Glomerular visceral epithelial cell (primary cell): ENCODE data around the gene SPOCK2.

Experiments
- DNase-seq: peaks from one replicate; pipeline ENCODE4 v3.0.0-alpha.2; 2016; ENCODE audit errors: extremely low spot score

Gene SPOCK2

DNA sequence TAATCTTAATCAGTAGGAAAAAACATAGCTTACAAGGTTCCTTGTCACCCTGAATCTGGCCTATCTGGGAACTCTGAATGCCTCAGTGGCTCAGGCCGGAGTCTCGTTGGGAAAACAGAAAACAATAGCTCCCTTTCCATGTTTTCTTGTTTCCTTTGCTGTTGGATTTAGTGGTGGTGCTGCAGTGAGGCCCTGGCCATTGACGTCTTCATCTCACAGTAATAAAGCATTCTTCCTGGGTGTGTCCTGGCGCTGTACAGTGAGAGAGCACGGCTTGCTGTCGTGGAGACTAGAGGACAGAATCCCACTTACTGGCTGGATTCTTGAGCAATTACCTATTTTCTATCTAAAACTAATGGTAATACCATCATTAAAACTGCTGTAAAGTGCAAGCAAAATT lies 1.3 kb upstream of the SPOCK2 start:
- DNase-seq, result no peak

DNA sequence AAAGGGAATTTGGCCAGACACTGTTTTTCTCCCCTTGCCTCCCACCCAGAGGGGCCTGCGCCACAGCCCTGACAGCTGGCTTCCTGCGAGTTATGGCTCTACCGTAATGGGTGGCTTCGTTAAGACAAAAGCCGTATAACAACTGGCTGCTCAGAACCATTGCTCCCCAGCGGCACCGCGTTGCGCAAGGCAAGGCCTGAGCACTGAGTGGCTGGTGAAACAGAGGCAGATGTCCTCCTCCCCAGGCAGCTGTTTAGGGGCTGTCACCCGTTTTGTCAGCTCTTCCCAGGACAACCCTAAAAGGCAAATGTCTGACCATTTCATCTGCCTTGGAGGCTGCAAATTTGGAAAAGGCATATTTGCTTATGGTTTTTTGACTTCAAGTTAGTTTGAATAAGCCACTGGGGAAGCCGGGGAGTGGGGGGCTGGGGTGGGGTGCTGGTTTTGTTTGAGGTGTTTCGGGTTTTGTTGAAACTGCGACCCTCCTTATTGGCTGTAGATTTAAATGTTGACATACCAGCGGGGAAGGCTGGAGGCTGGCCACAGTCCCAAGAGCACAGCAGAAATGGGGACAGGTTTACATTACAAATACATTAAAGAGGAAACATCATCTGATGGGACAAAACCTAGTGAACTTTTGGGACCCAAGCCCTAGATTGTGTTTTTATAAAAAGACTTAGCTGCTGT lies 681 bp upstream of the SPOCK2 start:
- no peak for DNase-seq

DNA sequence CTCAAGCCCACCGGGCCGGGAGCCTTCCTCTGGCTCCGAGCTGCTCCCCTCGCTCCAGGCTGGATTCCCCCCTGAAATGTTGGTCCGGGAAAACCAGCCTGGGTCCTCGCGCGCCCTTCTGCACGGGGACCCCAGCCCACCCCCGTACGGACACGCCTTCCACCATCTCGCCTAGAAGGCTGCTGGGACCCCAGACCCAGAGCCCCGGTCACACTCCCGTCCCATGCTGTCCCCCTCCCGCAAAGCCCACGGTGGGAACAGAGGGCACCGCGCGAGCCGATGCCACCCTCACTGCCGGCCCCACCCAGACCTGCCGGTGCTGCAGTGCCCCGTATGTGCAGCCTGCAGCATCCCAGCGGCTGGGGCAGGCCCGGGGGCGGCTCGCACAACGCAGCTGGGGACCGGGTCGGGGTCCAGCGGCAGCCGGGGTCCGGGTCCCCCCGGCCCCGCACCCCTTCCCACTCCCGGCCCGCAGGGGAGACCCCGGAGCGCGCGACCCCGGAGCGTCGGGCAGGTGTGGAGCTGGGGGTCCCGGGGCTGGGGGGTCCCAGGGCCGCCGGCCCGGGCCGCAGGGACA lies 871 bp downstream of the SPOCK2 start:
- no peak for DNase-seq

DNA sequence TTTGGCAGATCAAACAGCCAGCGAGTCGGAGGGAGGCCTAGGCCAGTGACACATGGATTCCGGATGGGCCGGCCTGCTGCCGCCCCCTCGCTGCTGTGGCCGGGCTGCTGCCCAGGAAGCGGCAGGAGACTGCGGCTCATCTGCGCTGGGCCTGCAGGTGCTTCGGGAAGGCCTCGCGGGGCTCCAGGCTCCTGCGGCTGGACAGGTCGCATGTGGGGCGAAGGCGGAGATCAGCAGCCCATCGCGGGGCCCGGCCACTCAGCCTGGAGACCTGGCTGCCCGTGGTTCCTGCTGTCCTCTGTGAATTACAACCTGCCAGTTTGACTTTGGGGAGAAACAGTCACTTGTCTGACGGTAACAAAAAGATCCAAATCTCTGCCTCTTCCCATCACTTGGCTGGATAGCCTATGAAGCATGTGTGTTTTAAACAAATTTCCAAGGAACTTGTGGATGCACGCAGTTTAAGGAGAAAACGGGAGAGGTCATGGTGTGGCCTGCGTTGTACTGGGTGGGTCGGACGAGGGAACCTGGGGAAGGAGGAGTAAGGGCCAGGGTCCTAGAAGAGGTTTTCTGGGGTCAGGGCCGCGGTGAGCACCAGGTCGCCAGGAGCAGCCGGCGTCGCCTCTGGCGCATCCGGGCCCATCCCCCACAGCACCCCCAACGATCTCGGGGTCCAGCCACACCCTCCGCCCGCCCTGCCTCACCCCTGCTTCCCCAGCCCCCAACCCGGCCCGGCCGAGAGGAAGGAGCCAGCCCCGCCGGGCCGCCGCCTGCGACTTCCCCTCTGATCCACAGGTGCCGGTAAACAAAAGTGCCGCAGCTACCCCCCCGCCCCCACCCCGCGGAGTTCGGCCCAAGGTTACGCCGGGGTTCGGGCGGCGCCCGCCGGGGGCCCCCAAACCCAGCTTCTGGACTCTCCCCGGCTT lies 1.6 kb downstream of the SPOCK2 start:
- no peak for DNase-seq

DNA sequence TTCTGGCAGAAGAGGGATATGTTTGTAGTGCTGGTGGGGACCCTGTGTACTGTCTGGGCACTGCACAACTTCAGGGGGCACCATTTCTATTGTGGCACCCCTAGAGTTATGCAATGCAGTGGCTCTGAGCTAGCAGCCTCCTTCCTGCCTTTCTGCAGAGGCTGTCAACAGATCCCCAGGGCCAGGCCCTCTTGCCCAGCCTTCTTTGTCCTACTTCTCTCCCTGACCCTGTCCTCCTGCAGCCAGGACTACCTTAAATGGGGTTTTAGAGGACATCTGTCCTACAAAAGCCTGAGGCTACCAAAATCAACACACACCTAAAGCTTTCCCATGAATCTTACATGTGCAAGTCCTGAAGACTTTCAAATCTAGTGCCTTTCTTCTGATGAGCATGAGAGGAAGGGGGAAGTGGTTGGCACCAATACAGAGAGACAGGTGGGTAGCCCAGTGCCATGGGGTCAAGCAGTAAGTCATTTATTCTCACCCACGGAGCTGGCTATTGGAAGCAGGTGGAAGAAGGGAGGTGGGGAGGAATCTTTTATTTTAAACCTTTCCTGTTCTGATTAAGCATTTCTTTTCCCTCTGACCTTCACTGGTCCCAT lies 2.4 kb downstream of the SPOCK2 start:
- DNase-seq, result no peak

DNA sequence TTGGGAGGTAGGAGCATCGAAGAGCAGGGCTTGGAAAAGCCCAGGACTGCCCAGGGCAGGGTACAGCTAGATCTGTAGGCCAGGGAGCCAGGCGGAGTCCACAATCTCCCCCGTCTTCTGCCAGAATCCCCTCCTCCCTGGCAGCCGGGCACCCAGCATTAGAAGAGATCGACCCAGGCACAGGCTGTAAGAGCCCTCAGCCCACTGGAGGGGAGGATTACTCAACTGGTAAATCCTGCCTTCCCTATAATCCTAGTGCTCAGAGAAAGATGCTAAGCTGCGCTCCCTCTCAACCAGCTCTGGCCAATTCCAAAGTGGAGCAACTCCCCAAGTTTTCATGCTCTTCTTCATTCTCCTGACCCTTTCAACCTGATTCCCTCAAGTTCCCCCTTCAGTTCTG lies 3.2 kb downstream of the SPOCK2 start:
- no peak for DNase-seq

DNA sequence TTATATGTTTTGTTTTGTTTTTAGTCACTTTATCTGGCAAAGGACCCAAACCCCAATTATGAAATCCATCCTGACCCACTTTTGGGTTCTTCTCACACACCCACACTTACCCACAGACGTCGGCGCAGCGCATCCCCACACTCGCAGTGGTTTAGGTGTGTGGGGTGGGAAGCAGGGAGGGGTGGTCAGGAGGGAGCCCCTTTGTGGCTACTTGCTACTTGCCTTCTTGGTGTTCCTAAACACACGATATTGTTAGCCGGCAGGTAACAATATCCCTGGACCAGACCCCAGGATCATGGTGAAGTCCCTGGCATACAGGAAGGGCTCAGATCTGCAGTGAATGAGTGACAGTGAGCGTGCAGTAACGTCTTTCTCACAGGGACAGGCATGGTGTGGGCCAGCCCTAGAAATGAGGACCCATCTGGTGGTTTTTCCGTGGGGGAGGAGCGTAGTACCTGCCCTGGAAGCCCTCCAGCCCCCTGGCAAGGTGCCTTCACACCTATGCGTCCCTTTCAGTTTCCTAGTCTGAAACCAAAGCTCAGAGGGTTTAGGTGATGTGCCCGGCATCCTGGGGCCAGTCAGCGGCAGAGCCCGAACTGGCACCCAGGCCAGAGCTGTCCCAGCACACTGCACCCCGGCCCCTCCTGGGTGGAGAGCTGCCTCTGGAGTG lies 4.4 kb downstream of the SPOCK2 start:
- DNase-seq, result no peak

DNA sequence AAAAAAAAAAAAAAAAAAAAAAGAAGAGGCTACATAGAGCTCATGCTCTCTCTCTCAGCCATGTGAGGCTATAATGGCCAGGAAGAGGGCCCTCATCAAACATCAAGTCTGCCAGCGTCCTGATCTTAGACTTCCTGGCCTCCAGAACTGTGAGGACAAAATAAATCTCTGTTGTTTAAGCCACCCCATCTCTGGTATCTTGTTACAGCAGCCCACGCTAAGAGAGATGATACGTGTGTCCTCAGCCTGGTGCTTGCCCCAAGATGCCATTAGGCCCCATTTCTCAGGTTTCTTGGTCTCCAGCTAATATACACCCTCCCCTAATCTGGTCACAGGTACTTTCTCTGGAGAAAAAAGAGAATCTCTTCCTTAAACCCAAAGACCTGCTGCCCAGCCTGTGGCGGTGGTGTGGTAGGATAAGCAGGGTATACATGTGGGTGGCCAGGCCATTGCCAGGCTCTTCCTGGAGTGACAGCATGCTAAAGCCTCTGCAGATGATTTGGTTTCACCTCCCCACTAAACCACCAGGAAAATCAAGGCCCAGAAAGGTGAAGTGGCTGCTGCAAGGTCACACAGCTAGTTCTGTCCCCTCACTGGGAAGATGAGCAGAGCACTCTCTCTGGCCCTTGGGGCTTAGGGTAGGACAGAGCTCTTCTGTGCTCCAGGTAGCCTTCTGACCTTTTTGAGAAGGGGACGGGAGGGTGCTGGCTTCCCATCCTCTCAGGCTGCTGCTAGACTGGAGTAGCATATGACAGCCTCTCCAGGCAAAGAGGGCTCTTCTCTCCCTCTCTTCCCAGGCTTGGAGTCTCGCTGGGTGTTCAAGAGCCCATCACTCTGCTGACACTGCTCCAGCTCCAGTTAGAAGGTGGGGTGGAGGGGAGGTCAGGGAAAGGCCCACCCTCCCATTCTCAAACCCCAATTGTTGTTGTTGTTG lies 5.2 kb downstream of the SPOCK2 start:
- no peak for DNase-seq

DNA sequence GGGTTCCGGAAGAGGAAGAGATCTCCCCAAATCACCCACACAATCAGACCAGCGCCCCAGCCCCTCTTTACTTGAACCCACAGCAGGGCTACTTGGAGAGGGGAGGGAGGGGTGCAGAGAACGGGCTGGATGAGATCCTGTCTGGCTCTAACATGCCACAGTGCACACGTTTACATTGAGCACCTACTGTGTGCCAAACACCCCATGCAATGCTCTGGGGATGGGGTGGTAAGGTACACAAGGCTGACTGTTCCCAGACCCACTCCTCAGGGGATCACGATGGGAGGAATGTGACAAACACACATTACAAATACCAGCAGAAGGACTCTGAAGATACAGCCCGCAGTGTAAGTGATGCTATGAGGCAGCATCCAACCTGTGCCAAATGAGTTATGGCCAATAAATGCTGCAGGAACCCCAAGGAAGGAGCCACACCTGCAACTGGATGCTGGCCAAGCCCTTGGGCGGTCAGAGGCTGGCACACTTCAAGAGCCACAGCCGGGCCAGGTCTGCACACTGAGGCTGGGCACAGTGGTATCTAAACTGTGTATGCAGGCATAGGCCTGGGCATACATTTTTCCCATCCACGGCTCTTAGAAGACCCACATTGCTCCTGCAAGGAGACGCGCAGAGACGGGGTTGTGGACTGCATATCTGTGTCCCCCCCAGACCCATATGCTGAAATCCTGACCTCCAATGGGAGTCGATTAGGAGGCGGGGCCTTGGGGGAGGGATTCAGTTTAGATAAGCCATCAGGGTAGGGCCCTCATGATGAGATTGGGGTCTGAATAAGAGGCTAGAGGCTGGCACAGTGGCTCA lies 6.4 kb downstream of the SPOCK2 start:
- no peak for DNase-seq

DNA sequence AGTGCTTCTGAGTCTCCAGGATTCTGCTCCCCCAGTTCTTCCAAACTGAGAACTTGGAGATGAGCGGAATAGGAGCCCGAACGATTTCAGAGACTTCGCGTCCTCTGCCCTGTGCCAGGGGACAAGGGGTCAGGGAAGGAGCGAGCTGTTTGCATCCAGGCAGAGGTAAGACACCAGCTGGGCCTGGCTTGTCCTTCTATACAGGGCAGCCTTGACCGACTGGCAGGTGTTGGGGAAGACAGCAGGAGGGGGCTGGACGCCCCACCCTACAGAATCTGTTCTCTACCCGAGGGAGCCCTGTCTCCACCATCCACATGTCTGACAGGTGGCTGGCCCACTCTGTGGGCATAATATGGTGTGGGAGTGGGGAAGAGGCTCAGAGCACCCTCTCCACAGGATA lies 7.1 kb downstream of the SPOCK2 start:
- DNase-seq, result no peak

DNA sequence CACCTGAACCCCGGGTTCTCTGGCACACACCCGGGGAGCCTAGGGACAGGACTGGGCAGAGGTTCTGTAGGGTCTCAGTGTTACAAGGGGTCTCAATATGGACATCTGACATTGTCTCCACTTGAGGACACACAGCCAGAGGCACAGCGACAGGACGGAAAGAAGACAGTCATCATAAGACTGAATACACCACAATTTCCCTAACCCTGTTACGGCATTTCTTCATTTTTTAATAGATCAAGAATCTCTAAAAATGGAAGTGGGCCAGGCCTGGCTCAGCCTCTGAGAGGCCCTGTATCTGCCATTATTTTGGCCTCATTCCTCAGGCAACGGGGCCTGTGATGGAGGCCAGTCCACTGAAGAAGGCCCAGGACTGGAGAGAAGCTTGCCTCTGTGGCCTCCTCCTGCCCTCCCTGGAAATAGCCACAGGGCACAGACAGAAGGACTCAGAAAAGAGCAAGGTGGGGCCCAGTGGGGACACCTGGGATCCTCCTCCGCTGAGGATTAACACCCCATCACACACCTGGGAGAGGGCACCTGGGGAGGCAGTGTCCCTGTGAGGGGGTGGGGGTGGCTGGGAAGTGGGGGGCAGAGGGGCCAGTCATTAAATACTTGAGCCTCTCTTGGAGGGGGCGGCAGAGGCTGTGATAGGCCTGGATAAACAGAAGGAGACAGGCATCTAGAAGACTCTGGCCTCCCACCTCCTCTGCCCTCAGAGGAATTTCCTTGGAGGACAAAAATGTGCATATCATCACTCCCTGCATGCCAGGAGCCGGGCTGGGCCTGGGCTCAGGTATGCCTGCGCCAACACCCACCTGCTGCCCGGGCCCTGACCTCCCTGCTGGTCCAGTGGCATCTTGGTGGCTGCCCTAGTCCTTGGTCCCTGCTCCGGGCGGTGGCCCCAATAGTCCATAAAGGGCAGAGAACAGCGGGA lies 8.0 kb downstream of the SPOCK2 start:
- no peak for DNase-seq

DNA sequence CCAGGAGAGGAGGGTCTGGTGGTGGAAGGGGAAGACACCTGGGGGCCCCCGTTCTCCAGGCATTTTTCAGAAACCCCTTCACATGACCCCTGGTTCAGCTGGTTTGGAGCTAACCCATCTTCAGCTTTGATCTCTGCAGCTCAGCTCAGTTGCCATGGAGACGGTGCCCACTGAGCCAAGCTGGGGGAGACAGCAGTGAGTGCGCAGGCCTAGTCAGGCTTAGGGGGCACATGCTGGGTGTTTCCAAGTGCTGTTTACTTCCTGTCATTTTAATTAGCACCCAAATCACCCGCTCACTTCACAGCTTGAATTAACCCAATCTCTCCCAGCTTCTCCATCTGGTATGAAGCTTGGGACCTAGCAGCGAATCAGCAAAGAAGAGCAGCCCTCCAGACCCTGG lies 9.0 kb downstream of the SPOCK2 start:
- no peak for DNase-seq

DNA sequence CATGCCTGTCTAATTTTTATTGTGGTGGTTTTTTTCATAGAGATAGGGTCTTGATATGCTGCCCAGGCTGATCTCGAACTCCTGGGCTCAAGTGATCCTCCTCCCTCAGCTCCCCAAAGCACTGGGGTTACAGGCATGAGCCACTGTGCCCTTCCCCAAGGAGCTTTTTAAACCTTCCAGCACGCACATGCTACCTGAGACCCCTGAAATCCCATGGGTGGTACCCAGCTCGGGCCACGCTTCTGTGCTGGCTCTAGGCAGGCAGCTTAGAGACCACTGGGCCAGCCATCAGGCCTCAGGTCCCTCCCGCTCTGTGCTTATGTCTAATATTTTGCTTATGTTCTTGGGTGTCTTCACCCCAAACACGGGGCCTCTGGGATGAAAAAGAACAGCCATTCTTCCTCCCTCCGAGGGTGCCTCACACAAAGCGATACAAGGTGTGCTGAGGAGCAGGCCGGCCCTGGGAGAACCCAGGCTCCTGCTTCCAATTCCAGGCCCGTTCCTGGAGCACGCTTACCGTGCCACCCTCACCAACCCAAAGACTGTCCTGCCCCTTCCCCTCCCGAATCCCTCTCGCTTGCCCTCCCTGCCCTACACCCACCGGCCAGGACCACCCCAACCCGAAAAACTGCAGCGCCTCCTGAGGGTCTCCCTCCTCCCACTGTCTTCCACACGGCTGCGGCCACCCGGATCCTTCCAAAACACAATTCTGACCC lies 10.9 kb downstream of the SPOCK2 start:
- no peak for DNase-seq

DNA sequence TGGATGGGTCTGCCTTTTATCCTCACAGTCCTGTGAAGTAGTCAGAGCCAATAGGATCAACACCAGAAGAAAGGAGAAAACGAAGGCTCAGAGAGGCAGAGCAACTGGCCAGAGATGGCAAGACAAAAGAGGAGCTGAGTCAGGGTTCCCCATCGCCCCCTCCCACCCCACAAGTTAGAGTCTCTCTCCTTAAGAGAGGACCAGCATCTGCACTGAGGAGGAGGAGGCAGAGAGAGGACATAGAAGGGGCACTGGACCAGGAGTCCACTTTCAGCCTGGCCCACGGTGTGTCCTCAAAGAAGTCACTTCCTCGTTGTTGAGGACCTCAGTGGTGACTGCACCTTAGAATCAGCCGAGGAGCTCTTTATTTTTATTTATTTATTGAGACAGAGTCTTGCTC lies 11.6 kb downstream of the SPOCK2 start:
- no peak for DNase-seq

DNA sequence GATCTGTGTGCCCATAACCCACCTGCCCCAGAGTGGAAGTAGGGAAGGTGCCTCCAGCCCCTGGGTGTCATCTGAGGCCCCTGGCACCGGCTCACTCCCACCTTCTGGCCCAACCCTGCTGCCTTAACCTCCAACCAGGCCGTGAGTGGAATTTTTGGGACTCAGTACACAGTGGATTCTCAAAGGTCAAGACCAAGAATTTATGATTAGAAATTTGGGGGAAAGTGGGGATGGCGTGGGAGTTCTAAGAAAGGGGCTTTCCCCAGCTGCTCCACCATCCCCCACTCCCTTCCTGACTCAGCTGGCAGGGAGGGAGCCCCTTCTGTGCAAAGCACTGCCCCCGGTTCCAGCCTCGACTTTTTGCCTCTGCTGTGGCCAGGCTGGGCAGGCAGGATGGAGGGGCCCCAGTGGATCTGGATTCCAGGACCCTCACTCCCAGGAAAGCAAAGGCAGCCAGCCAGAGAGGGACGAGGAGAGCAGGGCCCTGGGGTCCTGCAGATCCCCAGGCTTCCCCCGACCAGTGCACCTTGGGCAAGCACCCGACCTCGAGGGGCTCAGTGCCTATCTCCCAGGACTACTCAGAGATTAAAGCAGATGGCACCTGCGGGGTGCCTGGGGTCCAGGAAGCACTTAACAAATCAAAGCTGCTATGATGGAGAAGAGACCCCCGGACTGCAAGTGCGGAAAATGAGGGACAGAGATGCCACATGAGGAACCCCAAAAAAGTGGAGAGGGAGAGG lies 12.8 kb downstream of the SPOCK2 start:
- no peak for DNase-seq

DNA sequence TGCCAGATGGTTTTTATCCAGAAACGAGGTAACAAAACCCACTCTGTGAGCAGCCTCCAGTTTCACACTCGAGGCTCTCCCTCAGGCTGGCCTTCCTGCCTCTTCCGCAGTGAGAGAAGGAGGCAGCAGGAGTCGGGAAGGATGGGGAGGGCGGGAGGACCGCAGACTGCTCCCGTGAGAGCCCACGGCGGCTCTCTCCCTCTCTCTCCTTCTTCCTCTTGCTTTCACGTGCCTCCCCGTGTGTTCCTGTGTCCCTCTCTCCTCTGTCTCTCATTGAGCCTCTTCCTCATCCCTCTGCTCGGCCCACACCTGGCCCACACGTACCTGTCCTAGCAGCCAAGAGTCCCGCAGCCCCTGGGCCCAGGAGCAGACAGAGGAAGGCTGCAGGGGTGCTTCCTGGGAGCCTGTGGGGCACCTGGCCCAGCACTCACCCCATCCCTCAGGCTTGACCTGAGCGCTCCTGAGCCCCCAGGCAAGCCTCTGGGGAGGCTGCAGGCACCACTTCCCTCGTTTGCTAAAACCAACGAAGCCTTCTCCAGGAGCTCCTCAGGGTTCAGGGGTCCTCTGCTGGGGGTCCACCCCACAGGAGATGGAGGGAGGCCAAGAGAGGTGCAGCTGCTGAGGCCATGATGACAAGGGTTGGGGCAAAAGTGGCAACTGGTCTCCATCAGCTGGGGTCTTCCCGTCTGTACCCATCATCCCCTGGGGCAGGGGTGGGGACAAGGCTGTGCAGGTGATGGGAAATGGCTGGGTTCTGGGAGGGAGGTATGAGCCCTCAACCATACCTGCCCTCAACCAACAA lies 13.6 kb downstream of the SPOCK2 start:
- DNase-seq, result no peak
